Measurements from ENCODE around the gene NR1D2.

DNA sequence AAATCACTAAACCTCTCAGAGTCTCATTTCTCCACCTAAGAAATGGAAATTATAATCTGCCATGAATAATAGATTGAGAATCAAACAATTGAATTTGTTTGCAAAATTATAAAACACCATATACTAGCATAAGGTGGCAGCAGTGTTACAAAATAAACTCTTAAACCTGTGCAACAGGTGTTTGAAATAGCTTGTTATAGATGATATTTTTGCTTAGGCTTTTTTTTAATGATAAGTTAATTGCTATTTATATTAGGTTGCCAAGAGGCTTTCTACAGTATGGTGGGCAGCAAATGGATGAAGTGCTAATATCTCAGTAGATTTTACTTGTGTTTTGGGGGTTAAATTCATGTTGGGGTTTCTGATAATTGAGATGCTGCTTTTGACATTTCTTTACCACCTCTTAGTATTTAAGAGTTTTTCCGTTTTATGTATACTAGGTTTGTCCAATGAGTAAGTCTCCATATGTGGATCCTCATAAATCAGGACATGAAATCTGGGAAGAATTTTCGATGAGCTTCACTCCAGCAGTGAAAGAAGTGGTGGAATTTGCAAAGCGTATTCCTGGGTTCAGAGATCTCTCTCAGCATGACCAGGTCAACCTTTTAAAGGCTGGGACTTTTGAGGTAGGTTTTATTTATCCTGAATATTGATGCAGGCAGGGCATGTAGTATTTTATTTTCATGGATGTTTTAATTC, 19.6 kb downstream of the NR1D2 start:
- TF ChIP-seq CDX4 (CRISPR knock-in tag; IDR thresholded peaks at IDR 0.05; ENCODE audit: borderline replicate concordance) (no peak), SMAD3 (CRISPR knock-in tag; IDR thresholded peaks at IDR 0.05; ENCODE audit: borderline replicate concordance) (no peak), PRRX2 (CRISPR knock-in tag; IDR thresholded peaks at IDR 0.05) (no peak), CTCF (IDR thresholded peaks at IDR 0.05) (no peak)
- TF ChIP-seq, protein P1, sequence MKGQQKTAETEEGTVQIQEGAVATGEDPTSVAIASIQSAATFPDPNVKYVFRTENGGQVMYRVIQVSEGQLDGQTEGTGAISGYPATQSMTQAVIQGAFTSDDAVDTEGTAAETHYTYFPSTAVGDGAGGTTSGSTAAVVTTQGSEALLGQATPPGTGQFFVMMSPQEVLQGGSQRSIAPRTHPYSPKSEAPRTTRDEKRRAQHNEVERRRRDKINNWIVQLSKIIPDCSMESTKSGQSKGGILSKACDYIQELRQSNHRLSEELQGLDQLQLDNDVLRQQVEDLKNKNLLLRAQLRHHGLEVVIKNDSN (CRISPR knock-in tag; IDR thresholded peaks at IDR 0.05) = no peak

Measured in WTC11 (cell line).